Measurements from ENCODE around the gene FAM240B. TPM values are rescaled to one million over a fixed set of nuclear protein-coding genes. Genes with fewer than 3 reads are reported as not detected.

FAM240B gene
- polyA plus RNA-seq, 1 donor: not detected

GRCh38 chr9:38670542-38671371 is 49.2 kb downstream of the FAM240B start:
- DNase-seq: no peak

- DNase-seq: no peak
Measured at GRCh38 chr9:38668791-38669466, 51.0 kb downstream of the FAM240B start.

GRCh38 chr9:38662763-38663593 is 57.0 kb downstream of the FAM240B start:
- DNase-seq: no peak

- no peak for DNase-seq
Measured at GRCh38 chr9:38659538-38659937, 60.4 kb downstream of the FAM240B start.

GRCh38 chr9:38656896-38657295 is 63.0 kb downstream of the FAM240B start:
- DNase-seq: no peak

- no peak for DNase-seq
Measured at GRCh38 chr9:38652486-38652885, 67.4 kb downstream of the FAM240B start.

GRCh38 chr9:38652044-38652443 is 67.9 kb downstream of the FAM240B start:
- DNase-seq: no peak

- no peak for DNase-seq
Measured at GRCh38 chr9:38651400-38652042, 68.4 kb downstream of the FAM240B start.

GRCh38 chr9:38650564-38650963 is 69.4 kb downstream of the FAM240B start:
- DNase-seq: no peak

GRCh38 chr9:38649731-38650363 is 70.1 kb downstream of the FAM240B start:
- no peak for DNase-seq

- DNase-seq: no peak
Measured at GRCh38 chr9:38644601-38645000, 75.3 kb downstream of the FAM240B start.

Other genes with a start within 250 kb of the FAM240B start
- gene ANKRD18A, start 99.5 kb downstream of the FAM240B start, polyA plus RNA-seq (ENCODE audit: insufficient read length): 5.3 TPM